ENCODE measurements around the gene ZFPM1.
"Not testable (repeated sequence)": the region's sequence is repeated elsewhere in the genome, so short reads cannot be mapped to it uniquely, and the experiment has no call there.

Gene ZFPM1

DNA sequence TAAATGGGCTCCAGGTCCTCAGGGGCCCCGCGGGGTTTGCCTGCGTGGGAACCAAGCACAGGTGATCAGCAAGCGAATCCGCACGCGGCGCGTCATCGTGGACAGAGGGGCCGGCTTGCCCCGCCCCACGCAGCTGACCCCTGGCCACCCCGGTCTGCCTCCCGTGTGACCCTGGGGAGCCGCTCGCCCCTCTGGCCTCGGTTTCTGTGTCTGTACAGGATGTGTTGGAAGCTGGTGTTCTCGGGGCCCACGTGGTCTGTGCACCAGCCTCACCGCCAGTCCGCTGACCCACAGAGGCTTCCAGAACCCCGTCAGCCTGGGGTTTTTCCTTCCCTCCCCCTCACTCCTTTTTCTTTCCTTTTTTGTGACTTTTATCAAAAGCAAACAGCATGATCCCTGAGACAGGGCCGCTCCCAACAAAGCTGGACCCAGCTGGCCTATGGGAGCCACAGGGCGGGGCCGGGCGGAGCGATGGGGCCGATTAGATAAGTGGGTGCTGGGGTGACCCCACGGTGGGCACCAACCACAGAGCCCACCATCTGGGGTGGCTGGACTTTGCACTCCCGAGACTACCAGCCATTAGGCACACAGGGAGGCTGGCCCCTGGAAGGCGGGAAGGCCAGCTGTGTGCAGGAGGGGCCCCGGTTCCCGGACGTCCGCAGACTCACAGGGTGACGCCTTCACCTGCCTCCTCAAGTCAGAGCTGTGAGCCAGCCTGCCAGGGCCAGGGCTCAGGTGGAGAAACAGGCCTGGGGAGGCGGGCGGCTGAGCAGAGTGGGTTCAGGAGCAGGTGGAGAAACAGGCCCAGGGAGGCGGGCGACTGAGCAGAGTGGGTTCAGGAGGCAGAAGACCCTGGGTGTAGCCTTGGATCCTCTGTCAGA, 56.0 kb downstream of the ZFPM1 start:
- DNase-seq (ENCODE audit: low read depth in 1 of 2, low spot score in 1 of 2) = peak; percentile 50 to 65
- TF ChIP-seq JUND (IDR thresholded peaks at IDR 0.05; ENCODE audit: low read depth) = no peak
- in situ Hi-C loops (cut with HindIII; ENCODE audit: low pct_unique_long_range_greater_than_20kb, low sequenced_read_pairs) = no loop called here

DNA sequence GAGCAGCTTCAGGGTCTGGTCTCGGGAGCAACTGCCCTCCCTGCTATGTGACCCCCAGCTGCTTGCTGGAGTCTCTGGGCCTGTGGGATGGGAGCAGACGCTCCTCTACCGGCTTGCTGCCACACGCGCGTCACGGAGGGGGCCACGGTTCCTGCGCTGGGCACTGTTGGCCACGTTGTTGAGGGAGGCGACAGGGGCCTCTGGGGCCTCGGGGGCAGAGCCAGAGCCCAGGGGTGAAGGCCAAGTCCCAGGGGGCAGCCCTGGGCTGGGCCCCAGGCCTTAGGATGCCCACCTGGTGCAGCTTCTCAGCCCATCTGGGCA, 56.6 kb downstream of the ZFPM1 start:
- in situ Hi-C loops (cut with HindIII; ENCODE audit: low pct_unique_long_range_greater_than_20kb, low sequenced_read_pairs) = no loop called here
- no peak for DNase-seq (ENCODE audit: low read depth in 1 of 2, low spot score in 1 of 2)
- no peak for TF ChIP-seq JUND (IDR thresholded peaks at IDR 0.05; ENCODE audit: low read depth)

DNA sequence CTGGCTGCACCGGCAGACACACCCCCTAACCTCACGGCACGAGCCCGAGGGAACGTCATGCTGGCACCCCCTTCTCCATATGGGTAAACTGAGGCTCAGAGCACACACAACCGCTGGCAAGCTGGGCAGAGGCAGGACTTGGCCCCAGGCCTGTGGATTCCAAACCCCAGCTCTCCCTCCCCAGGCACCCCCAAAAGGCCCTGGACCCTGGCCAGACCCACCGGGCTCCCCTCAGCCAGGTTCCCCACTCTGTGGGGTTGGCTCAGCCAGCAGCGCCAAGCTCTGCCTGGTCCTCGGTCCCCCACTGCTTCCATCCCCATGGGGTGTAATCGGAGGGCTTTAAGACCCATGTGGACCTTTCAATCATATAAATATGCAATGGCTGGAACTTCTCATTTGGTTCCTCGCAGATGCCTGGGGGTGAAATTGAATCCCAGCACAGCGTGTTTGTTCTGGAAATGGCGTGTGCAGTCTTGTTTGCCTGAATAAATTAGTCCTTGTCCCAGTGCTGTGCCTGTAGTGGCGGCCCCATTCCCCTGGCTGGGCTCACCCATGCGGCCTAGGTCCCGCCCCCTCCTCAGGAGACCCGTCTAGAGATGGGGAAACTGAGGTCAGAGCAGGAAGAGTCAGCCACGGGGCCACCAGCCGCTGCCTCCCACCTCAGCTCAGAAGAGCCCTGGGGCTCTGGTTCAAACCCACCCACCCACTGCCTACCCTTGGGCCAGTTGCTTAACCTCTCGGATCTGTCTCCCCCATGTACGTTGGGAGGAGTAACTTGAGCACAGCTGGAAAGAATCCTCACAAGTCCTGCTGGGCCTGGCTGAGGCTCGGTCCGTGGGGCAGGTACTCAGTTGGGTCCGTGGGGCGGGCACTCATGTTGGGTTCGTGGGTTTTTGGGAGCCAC, 57.3 kb downstream of the ZFPM1 start:
- in situ Hi-C loops (cut with HindIII; ENCODE audit: low pct_unique_long_range_greater_than_20kb, low sequenced_read_pairs) = no loop called here
- no peak for TF ChIP-seq JUND (IDR thresholded peaks at IDR 0.05; ENCODE audit: low read depth)
- DNase-seq (ENCODE audit: low read depth in 1 of 2, low spot score in 1 of 2) = peak; percentile 94 to 95

DNA sequence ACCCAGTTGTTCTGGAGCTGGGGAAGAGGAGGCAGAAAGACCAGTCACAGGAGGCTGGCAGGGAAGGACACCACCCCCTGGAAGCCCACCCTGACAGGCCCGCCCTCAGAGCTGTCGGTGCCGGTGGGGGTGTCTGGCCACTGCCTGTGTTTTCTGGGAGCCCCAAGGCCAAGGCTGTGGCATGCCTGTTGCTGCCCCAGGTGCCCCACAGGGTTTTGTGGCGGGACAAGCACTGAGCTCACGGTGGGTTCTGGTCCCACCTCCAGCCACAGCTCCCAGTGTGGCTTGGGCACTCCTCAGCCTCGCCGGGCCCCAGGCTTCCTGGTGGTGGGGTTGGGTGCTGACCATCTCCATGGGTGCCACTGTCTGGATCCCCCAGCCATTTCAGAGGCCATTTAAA, 58.0 kb downstream of the ZFPM1 start:
- in situ Hi-C loops (cut with HindIII; ENCODE audit: low pct_unique_long_range_greater_than_20kb, low sequenced_read_pairs) = no loop called here
- no peak for TF ChIP-seq JUND (IDR thresholded peaks at IDR 0.05; ENCODE audit: low read depth)
- no peak for DNase-seq (ENCODE audit: low read depth in 1 of 2, low spot score in 1 of 2)

DNA sequence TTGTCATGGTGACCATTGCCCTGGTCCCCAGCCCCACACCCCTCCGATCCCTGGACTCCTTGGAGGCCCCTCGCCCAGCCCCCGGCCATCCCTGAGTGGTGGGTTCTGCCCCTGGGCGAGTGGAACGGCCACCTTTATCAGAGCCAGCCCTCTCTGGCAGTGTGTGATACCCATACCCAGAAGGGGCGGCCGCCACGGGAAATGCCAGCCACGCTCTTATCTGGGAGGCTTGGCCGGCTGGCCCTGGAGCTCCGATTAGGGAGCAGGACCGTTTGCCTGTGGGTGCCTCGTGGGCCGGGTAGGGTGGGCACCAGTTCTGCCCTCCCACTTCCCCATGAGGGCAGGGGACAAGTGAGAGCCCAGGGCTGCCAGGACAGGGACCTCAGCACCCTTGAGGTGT, 58.8 kb downstream of the ZFPM1 start:
- in situ Hi-C loops (cut with HindIII; ENCODE audit: low pct_unique_long_range_greater_than_20kb, low sequenced_read_pairs) = no loop called here
- DNase-seq (ENCODE audit: low read depth in 1 of 2, low spot score in 1 of 2) = no peak
- no peak for TF ChIP-seq JUND (IDR thresholded peaks at IDR 0.05; ENCODE audit: low read depth)

DNA sequence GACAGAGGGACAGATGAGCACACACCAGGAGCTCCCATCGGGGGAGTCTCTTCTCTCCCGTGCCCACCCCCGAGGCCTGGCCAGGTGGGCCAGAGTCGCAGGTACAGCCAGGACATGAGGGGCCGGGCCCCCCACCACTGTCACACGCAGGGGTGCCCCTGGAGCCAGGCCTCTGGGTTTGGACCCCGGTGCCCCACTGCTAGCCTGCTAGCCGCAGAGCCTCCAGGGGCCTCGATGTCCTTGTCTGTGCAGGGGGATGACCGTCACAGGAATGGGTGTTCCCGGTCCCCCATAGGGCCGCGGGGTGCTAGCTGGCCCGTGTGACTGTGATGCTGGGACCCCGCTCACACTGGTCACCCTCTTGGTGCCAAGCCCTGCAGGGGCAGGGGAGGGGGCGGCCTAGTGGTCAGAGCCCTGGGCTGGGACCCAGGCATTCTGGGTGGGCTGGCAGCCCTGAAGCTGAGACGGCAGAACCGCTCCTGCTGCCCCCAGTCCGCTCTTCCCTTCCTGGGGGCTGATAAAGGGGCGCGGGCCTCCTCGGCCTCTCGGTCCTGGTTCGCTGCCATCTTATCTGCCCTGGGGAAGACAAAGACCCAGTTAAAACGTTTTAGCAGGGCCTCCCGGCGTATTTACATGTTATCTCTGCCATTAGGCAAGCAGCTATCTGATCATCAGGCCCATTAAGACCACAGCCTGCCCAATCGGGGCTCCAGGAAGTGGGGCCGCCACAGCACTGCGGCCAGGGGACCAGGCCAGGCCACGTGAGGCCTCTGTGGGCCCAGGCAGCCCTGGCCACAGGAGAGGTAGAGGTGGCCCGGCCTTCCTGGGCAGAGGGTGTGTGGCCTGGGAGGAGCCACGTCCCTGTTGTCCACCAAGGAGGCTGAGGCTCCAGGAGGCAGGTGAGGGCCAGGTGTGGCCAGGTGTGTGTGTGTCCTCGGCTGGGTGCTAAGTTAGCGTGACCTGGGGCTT, 59.9 kb downstream of the ZFPM1 start:
- no peak for DNase-seq (ENCODE audit: low read depth in 1 of 2, low spot score in 1 of 2)
- in situ Hi-C loops (cut with HindIII; ENCODE audit: low pct_unique_long_range_greater_than_20kb, low sequenced_read_pairs) = no loop called here
- TF ChIP-seq JUND (IDR thresholded peaks at IDR 0.05; ENCODE audit: low read depth) = no peak

DNA sequence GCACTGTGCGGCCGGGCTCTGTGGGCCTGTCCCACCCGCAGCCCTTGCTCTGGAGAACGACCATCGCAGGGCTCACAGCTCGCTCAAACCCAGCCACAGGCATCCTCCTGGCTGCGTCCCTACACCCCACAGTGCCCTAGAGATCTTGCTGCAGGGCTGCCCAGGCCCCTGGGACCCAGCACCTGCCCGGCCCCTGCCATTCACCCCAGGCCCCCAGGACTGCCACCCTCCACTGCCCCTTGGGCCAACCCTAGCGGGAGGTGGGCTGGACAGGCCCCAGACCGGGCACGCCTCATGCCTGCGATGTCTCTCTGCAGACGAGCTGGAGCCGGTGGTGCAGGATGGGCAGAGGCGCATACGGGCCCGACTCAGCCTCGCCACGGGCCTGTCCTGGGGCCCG, 61.0 kb downstream of the ZFPM1 start:
- in situ Hi-C loops (cut with HindIII; ENCODE audit: low pct_unique_long_range_greater_than_20kb, low sequenced_read_pairs) = no loop called here
- no peak for DNase-seq (ENCODE audit: low read depth in 1 of 2, low spot score in 1 of 2)
- TF ChIP-seq JUND (IDR thresholded peaks at IDR 0.05; ENCODE audit: low read depth) = no peak

DNA sequence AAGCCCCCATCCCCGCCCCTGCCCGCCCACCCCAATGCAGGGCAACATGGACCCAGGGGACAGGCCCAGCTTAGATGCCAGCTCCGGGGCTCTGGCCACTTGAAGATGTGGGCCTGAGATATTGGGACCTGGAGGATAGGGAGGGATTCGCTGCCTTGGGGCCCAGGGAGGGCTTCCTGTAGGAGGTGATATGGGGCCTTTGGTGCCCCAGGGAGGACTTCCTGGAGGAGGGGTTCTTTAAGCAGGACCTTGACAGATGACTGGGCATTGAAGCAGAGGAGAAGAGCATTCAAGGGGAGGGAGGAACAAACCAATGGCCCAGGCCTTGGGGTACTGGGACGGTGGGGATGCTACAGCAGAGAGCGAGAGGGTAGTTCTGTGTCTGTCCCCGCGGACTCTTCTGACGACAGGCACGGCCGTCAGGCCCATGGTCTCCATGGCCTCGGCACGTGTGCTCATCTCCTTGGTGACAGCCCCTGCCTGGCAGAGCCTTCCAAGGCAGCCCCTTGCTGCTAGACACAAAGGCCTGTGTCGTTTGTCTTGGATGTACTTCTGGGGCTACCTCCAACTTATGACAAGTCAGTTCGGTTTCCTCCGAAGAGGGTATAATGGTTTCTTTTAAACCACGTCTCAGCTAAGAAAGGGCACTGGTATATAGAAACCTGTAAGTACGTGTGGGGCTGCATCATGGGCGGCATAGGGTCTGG, 61.6 kb downstream of the ZFPM1 start:
- TF ChIP-seq JUND (IDR thresholded peaks at IDR 0.05; ENCODE audit: low read depth) = no peak
- no peak for DNase-seq (ENCODE audit: low read depth in 1 of 2, low spot score in 1 of 2)
- in situ Hi-C loops (cut with HindIII; ENCODE audit: low pct_unique_long_range_greater_than_20kb, low sequenced_read_pairs) = no loop called here

DNA sequence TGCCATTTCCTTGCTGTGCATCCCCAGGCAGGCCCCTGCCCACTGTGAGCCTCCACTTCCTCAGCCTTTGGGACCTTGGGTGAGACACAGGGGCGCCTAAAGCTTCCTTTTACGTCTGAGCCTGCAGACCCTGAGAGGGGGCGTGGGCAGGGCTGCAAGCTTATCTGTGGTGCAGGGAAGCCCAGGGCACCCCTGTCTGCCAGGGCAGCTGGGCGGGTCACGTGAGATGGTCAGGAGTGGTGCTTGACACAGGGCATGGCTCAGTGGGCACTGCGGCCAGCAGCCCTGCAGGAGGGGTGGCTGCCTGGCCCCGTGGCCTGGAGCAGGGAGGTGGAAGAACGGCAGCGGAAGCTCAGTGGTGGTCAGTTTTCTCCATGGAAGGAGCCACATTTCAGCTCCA, 62.3 kb downstream of the ZFPM1 start:
- TF ChIP-seq JUND (IDR thresholded peaks at IDR 0.05; ENCODE audit: low read depth) = no peak
- in situ Hi-C loops (cut with HindIII; ENCODE audit: low pct_unique_long_range_greater_than_20kb, low sequenced_read_pairs) = no loop called here
- DNase-seq (ENCODE audit: low read depth in 1 of 2, low spot score in 1 of 2) = no peak

DNA sequence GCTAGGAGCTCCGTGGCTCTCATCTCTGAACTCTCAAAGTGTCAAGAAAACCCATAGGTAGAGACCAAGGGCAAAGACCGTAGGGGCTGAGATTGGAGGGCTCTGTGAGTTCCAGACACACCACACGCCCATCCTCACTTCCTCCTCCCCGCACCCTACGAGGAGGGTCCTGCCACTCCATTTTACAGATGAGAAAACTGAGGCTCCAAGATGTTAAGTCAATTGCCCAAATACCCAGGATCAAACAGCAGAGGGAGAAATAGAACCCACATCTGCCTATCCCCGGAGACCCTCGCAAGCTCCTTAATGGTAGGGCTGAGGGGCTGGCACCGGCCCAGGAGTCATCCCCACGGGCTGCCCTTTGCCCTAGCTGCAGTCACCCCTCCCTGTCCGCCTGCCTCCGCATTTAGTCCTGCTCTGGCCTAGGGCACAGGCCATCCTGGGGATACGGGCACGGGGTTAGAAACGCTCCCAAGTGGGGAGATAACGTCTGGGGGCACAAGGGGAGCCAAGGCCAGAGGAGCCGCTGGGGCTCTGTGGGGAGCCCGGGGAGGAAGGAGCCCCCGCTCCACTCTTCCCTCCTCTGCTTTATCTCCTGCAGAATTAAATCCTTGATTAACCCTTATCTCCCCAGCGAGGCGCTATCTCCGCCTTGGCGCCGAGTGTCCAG, 63.0 kb downstream of the ZFPM1 start:
- in situ Hi-C loops (cut with HindIII; ENCODE audit: low pct_unique_long_range_greater_than_20kb, low sequenced_read_pairs) = no loop called here
- TF ChIP-seq JUND (IDR thresholded peaks at IDR 0.05; ENCODE audit: low read depth) = no peak
- no peak for DNase-seq (ENCODE audit: low read depth in 1 of 2, low spot score in 1 of 2)

DNA sequence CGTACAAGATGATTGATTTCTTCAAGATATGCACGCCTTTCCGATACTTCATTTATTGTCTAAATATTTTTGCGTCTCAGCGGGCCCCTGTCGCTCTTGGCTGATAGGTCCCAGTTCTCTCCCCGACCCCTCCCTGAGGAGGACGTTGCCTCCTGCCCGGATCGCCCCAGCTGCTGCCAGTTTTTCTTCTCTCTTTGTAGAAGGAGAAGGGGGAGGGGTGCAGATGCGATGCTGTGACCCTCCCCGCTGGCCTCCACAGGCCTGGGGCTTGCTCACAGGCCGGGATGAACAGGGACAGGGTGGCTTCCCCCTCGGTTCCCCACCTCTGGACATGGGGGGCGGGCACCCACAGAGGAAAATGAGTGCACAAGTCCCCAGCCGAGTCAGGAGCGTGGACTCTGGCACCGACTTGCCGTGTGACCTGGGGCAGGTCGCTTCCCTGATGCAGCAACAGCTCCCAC, 63.6 kb downstream of the ZFPM1 start:
- DNase-seq (ENCODE audit: low read depth in 1 of 2, low spot score in 1 of 2) = no peak
- in situ Hi-C loops (cut with HindIII; ENCODE audit: low pct_unique_long_range_greater_than_20kb, low sequenced_read_pairs) = no loop called here
- TF ChIP-seq JUND (IDR thresholded peaks at IDR 0.05; ENCODE audit: low read depth) = no peak

DNA sequence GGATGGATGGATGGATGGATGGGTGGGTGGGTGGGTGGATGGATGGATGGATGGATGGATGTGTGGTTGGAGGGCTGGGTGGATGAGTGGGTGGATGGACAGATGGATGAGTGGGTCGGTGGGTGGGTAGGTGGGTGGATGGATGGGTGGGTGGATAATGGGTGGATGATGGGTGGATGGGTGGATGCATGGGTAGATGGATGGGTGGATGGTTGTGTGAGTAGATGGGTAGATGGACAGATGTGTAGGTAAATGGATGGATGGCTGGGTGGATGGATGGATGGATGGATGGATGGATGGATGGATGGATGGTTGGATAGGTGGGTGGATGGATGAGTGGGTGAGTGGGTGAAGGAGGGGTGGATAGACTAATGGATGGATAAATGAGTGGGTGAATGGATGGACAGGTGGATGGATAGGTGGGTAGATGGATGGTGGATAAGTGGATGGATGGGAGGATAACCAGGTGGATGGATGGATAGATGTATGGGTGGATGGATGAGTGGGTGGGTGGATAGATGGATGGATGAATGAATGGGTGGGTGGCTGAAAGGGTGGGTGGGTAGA, 64.2 kb downstream of the ZFPM1 start:
- in situ Hi-C loops (cut with HindIII; ENCODE audit: low pct_unique_long_range_greater_than_20kb, low sequenced_read_pairs); DNase-seq (ENCODE audit: low read depth in 1 of 2, low spot score in 1 of 2): not testable (repeated sequence)

DNA sequence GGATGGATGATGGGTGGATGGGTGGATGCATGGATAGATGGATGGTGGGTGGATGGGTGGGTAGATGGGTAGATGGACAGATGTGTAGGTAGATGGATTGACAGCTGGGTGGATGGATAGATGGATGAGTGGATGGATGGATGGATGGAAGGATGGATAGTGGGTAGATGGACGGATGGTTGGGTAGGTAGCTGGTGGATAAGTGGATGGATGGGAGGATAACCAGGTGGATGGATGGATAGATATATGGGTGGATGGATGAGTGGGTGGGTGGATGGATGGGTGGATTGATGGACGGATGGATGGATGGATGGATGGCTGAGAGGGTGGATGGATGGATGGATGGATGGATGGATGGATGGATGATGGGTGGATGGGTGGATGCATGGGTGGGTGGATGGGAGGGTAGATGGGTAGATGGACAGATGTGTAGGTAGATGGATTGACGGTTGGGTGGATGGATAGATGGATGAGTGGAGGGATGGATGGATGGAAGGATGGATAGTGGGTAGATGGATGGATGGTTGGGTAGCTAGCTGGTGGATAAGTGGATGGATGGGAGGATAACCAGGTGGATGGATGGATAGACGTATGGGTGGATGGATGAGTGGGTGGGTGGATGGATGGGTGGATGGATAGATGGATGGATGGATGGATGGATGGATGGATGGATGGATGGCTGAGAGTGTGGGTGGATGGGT, 65.5 kb downstream of the ZFPM1 start:
- in situ Hi-C loops (cut with HindIII; ENCODE audit: low pct_unique_long_range_greater_than_20kb, low sequenced_read_pairs); DNase-seq (ENCODE audit: low read depth in 1 of 2, low spot score in 1 of 2): not testable (repeated sequence)

Data from T47D (cell line).